ENCODE data around the gene FOXD3. TPM values are rescaled to one million over a fixed set of nuclear protein-coding genes. Genes with fewer than 3 reads are reported as not detected.

Gene FOXD3
- total RNA-seq = not detected
- polyA plus RNA-seq = not detected
- total RNA-seq = 0 reads per million in 6 experiments

DNA sequence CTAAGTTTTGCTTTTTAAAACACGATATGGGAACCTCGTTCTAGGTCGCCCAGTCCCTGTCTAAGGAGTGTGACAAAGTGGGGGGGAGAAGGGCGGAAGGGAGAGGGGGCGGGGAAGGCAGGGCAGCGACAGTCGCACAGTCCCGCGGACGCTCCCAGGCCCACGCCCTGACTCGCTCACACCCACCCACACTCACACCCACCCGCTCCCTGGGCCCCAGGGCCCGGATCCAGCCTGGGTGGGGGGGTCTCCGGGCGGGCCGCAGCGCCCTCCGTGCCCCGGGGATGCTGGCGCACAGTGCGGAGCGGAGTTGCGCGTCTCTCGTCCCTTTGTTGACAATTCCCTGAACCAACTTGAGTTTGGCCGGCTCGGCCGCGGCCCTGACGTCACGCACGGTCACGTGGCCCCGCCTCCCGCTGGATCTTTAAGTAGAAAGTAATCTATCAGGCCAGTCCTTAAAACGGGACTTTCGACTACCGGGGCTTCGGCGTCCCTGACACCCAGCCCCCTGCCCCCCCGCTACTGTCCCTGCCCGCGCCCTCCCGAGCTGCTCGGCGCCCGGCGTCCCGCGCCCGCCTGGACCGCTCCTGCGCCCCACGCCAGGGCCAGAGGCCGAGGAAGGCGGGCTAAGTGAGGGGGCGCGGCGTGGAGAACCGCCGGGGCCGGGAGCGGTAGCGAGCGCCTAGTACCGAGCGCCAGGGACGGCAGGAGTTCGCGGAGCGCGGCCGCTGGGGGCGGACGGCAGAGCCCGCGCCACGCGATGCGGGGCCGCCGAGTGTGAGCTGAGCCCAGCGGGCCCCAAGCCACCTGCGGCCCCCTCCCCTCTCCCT lies at the start of gene FOXD3:
FOXD3 (plus strand) TSS at position 454 of the 830 bp plus-strand sequence. CDS start 492 bp downstream, outside the sequence.
- H3K4me1 Mint-ChIP-seq = peaks cover 19 to 51% (median 41%) of the 10 kb centered on the region in 4 donors
- POLR2A ChIA-PET = interaction anchor here (1.5 kb wide), 1 partner anchor 44 kb away, joined by 3 read pairs; no protein-coding TSS in a partner anchor
- peak; percentile 34 to 37 for ATAC-seq
- peak within 1 kb of the TSS in 7 of 10 donors; percentile 8 to 94 (median 77) for H3K27ac Mint-ChIP-seq
- DNase-seq = peak in 1 of 10 donors; percentile 11
- peaks cover 25 to 40% (median 25%) of the 10 kb centered on the region in 3 donors for H3K36me3 Mint-ChIP-seq
- peak within 1 kb of the TSS; percentile 65 to 89 (median 84) for H3K4me3 Mint-ChIP-seq
- H3K27me3 Mint-ChIP-seq = peaks cover 44 to 73% (median 71%) of the 10 kb centered on the region in 5 donors
- peaks cover 0 to 58% (median 32%) of the 10 kb centered on the region in 9 donors for H3K9me3 Mint-ChIP-seq

GRCh38 chr1:63272811-63273210 lies 49.6 kb upstream of the FOXD3 start:
- Mint-ChIP-seq H3K36me3 (no peaks in the 10 kb centered on the region), H3K4me1 (no peaks in the 10 kb centered on the region), H3K4me3 (no peak overlapping the region), H3K9me3 (no peaks in the 10 kb centered on the region), H3K27ac (no peak overlapping the region), H3K27me3 (peaks cover 14 to 26% (median 16%) of the 10 kb centered on the region in 5 donors)
- POLR2A ChIA-PET = no interaction called here
- ATAC-seq = no peak
- DNase-seq = no peak

GRCh38 chr1:63274371-63274770 lies 48.0 kb upstream of the FOXD3 start:
- H3K27ac Mint-ChIP-seq = no peak overlapping the region
- no peaks in the 10 kb centered on the region for H3K36me3 Mint-ChIP-seq
- H3K27me3 Mint-ChIP-seq = peaks cover 8 to 19% (median 12%) of the 10 kb centered on the region in 5 donors
- no peaks in the 10 kb centered on the region for H3K9me3 Mint-ChIP-seq
- DNase-seq (no peak), ATAC-seq (no peak)
- no peaks in the 10 kb centered on the region for H3K4me1 Mint-ChIP-seq
- POLR2A ChIA-PET = no interaction called here
- H3K4me3 Mint-ChIP-seq = no peak overlapping the region

GRCh38 chr1:63274979-63275378 lies 47.4 kb upstream of the FOXD3 start:
- DNase-seq (no peak), ATAC-seq (no peak)
- Mint-ChIP-seq H3K27me3 (peaks cover 8 to 15% (median 12%) of the 10 kb centered on the region in 5 donors), H3K36me3 (no peaks in the 10 kb centered on the region), H3K4me1 (no peaks in the 10 kb centered on the region), H3K9me3 (no peaks in the 10 kb centered on the region), H3K4me3 (no peak overlapping the region), H3K27ac (no peak overlapping the region)
- POLR2A ChIA-PET = no interaction called here

DNA sequence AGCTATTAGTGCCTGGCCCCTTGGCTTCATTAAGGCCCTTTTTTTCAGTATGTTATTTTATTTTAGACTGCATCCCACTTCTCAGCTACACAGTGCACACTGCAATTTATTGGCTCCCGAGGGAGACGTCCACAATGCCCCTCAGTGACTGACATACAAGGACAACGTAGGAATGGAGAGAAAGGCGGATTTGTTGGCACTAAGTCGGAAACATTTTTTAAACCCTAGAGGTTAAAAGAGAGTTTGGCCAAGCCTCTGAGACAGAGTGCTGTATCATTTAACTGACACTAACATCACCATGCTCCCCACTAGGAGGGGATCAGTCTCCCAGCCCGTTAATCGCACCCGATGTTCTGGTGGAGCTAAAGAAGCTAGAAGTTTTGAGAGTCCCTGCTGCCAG lies 45.7 kb upstream of the FOXD3 start:
- Mint-ChIP-seq H3K27me3 (peaks cover 6 to 23% (median 17%) of the 10 kb centered on the region in 5 donors), H3K4me1 (no peaks in the 10 kb centered on the region), H3K27ac (no peak overlapping the region), H3K4me3 (no peak overlapping the region), H3K9me3 (no peaks in the 10 kb centered on the region), H3K36me3 (no peaks in the 10 kb centered on the region)
- ATAC-seq (no peak), DNase-seq (no peak)
- POLR2A ChIA-PET = no interaction called here

DNA sequence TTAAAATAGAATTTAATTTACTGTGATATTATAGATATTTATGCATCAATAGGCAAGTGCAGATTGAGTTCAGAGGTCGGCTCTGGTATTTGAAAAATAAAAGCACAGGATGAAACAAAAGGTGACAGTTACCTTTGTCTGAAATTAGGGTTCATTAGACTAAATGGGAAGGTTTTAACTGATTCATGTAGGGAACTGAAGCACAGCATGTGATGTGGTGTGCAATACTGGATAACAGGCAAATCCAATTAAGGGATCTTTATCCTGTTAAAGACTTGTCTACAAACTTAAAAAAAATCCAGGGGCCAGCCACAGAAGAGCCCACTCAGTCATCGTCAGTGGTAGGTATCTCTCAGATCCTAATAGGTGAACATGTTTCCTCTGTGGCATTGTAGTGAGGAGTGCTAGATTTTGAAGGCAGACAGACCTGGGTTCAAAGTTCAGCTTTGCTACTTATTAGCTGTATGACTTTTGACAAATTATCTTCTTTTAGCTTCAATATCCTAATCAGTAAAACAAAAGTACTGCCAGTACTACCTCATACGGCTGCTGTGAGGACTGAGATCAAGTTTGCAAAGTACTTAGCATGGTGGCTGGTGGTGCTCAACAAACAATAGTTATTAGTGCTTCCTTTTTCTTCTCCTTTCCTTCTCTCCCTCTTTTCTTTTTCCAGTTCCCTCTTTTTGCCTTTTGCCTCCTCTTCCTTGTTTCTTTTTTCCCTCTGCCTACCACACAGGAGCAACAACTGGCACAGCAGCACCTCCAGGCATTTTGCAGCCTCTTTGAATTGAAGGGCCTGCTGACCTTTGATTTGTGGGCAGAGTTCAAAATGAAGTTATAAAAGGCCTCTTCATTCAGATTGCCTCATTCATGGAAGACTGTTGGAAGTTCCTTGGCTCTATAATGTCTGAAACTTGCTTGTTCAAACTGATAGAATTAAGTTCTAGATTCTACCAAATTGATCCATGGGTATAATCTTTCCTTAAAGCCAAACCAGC lies 44.9 kb upstream of the FOXD3 start:
- Mint-ChIP-seq H3K36me3 (no peaks in the 10 kb centered on the region), H3K27ac (no peak overlapping the region), H3K4me1 (no peaks in the 10 kb centered on the region), H3K9me3 (no peaks in the 10 kb centered on the region), H3K4me3 (no peak overlapping the region), H3K27me3 (peaks cover 6 to 24% (median 15%) of the 10 kb centered on the region in 5 donors)
- ATAC-seq (no peak), DNase-seq (no peak)
- POLR2A ChIA-PET = no interaction called here

DNA sequence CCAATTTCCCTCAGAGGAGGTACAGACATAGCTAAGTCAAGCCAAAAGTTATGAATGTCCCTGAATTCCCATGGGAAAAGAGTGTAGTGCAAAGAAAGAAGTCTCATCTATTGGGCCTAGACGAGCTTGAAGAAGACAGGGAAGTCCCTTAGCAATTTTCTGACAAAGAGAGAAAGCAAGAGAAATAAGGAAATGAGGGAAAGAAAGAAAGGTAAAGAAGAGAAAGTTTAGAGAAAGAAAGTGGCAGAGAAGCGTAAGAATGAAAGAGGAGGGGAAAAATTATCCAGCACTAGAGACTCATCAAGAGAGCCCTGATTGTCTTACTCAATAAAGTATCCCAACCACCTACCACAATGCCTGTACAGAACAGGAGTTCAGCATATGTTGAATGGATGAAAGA lies 40.6 kb upstream of the FOXD3 start:
- ATAC-seq (no peak), DNase-seq (no peak)
- no peaks in the 10 kb centered on the region for H3K36me3 Mint-ChIP-seq
- peaks cover 2 to 34% (median 14%) of the 10 kb centered on the region in 5 donors for H3K27me3 Mint-ChIP-seq
- H3K9me3 Mint-ChIP-seq = peaks cover 0 to 7% (median under 1%) of the 10 kb centered on the region in 9 donors
- H3K4me1 Mint-ChIP-seq = no peaks in the 10 kb centered on the region
- POLR2A ChIA-PET = no interaction called here
- H3K4me3 Mint-ChIP-seq = no peak overlapping the region
- no peak overlapping the region for H3K27ac Mint-ChIP-seq

DNA sequence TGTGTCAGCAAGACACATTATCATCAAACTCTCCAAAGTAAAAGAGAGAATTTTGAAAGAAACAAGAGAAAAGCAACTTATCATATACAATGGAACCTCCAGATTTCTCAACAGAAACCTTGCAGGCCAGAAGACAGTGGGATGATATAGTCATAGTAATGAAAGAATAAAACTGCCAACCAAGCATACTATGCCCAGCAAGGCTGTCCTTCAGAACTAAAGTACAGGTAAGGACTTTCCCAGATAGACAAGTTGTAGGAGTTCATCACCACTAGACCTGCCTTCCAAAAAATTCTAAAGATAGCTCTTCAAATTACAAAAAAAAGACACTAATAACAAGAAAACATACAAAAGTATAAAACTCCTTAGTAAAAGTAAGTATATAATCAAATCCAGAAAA lies 33.2 kb upstream of the FOXD3 start:
- no peak for DNase-seq
- POLR2A ChIA-PET = no interaction called here
- ATAC-seq = no peak
- H3K27me3 Mint-ChIP-seq = peaks cover 5 to 33% (median 14%) of the 10 kb centered on the region in 5 donors
- H3K27ac Mint-ChIP-seq = no peak overlapping the region
- H3K4me1 Mint-ChIP-seq = no peaks in the 10 kb centered on the region
- peaks cover 4 to 18% (median 6%) of the 10 kb centered on the region in 3 donors for H3K36me3 Mint-ChIP-seq
- H3K4me3 Mint-ChIP-seq = no peak overlapping the region
- H3K9me3 Mint-ChIP-seq = peaks cover 10 to 46% (median 36%) of the 10 kb centered on the region in 9 donors

DNA sequence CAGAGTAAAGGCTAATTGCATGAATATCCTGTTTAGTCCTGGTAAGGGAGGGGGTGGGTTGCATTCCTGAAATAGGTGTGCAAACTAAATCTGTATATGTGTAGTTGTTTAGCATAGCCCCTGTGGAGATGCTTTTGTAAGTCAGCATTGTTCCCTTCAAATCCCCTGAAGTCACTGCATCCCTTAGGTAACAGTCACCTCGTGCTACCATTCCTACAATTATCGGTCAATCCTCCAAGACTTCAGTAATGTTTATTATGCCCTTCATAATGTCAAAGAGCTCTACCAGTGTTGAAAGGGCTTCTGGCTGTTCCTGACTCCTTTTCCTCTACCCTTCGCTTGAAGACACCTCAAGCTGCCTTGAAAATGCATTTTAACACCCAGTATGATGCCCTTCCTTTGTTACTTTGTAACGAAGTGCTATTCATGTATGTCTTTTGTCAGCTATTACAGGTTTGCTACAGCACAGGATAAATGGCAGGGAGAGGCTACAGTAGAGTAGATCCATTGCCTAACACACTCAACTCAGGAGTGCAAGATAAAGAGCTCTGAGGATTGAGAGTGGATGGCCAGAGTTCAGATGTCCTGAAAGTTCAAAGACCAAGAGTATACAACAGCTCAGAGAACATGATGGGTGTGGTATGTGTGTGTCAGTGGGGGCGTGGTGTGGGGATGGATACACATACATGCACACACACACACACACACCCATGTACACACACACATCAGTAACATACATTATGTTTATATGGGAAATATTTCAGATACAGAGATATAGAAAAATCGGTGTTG lies 27.4 kb upstream of the FOXD3 start:
- ATAC-seq (no peak), DNase-seq (no peak)
- Mint-ChIP-seq H3K27me3 (peaks cover 7 to 24% (median 14%) of the 10 kb centered on the region in 5 donors), H3K36me3 (peaks cover 0 to 6% (median 0%) of the 10 kb centered on the region in 3 donors), H3K4me1 (no peaks in the 10 kb centered on the region), H3K27ac (no peak overlapping the region), H3K4me3 (no peak overlapping the region), H3K9me3 (peaks cover under 1 to 15% (median 6%) of the 10 kb centered on the region in 9 donors)
- POLR2A ChIA-PET = no interaction called here

- POLR2A ChIA-PET = no interaction called here
- no peak overlapping the region for H3K4me3 Mint-ChIP-seq
- ATAC-seq (no peak), DNase-seq (no peak)
- peaks cover 36 to 76% (median 43%) of the 10 kb centered on the region in 5 donors for H3K27me3 Mint-ChIP-seq
- peaks cover 0 to 12% (median 3%) of the 10 kb centered on the region in 9 donors for H3K9me3 Mint-ChIP-seq
- no peak overlapping the region for H3K27ac Mint-ChIP-seq
- no peaks in the 10 kb centered on the region for H3K4me1 Mint-ChIP-seq
- peaks cover 0 to 14% (median 3%) of the 10 kb centered on the region in 3 donors for H3K36me3 Mint-ChIP-seq
Observed at GRCh38 chr1:63304410-63304809, 18.0 kb upstream of the FOXD3 start.

DNA sequence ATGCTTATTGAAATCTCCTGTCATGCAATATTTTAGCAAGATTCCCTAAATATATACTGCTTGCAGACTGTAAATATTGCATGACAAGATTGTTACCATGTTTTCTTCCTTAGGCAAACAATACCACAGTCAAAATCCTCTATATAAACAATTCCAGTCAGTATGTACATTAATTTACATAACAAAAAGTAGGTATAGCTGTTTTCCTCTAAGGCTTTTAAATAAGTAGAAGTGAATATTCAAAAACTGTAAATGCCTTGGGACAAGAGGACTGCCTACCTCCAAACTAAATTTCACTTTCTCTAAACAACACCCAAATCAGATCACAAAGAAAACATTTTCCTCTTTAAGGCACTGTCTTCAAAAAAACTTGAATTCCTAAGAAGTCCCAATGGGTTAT lies 17.3 kb upstream of the FOXD3 start:
- H3K36me3 Mint-ChIP-seq = peaks cover 0 to 14% (median 3%) of the 10 kb centered on the region in 3 donors
- ATAC-seq = no peak
- POLR2A ChIA-PET = no interaction called here
- no peak for DNase-seq
- peaks cover 36 to 76% (median 49%) of the 10 kb centered on the region in 5 donors for H3K27me3 Mint-ChIP-seq
- H3K9me3 Mint-ChIP-seq = peaks cover 0 to 12% (median 4%) of the 10 kb centered on the region in 9 donors
- H3K4me1 Mint-ChIP-seq = no peaks in the 10 kb centered on the region
- no peak overlapping the region for H3K27ac Mint-ChIP-seq
- no peak overlapping the region for H3K4me3 Mint-ChIP-seq

DNA sequence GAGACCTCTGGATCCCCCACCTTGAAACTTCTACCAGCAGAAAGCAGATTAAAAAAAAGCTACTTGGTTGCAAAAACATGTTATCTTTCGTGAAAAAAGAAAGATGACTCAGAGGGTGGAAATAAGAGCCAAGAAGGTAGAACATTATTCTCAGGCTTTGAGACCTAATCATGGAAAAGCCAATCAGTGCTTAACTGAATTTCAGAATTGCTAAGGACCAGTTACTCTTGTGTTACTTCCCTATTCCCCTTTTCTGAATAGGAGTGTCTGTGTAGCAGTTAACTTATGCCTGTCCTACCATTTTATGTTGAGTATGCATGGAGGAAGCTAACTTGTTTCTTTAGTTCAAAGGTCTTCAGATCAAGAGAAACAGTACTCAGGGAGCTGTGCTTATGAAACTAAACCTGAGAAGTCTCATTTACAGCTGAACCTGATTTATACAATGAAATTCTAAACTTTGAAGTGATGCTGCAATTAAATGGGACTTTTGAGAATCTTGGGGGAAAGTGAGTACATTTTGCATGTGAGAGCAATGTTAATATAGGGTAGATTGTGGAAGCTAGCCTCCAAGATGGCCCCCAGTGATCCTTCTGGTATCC lies 15.1 kb upstream of the FOXD3 start:
- no peak for DNase-seq
- Mint-ChIP-seq H3K4me3 (no peak overlapping the region), H3K27me3 (peaks cover 34 to 82% (median 53%) of the 10 kb centered on the region in 5 donors), H3K36me3 (peaks cover 0 to 14% (median 3%) of the 10 kb centered on the region in 3 donors), H3K27ac (no peak overlapping the region), H3K4me1 (no peaks in the 10 kb centered on the region), H3K9me3 (peaks cover 0 to 12% (median 4%) of the 10 kb centered on the region in 9 donors)
- POLR2A ChIA-PET = no interaction called here
- ATAC-seq = no peak

Measured in naive thymus-derived CD8-positive, alpha-beta T cell (primary cell).